CD4-positive, alpha-beta T cell (primary cell): ENCODE data around the gene SMAP2. TPM values are rescaled to one million over a fixed set of nuclear protein-coding genes. Genes with fewer than 3 reads are reported as not detected.

ENCODE experiments used
- ATAC-seq: fragments of 200-7000 bp; cut with Tn5 transposase; one replicate; pipeline ENCODE4 v1.10.0; 2022; ENCODE audit warnings: mild to moderate bottlenecking; ENCODE audit not compliant: poor library complexity
- CTCF ChIA-PET: fragments of 350-600 bp; sonication (Branson Sonifier 250); formaldehyde crosslinking; loops from one replicate; lab custom pipeline; 2021; ENCODE audit warnings: antibody characterized with exemption, inconsistent platforms; lab: Charles Lee
- POLR2A ChIA-PET: fragments of 350-600 bp; sonication (Branson Sonifier 250); formaldehyde crosslinking; loops from one replicate; lab custom pipeline; 2021; ENCODE audit warnings: antibody characterized with exemption, inconsistent platforms; lab: Charles Lee
- DNase-seq, 14 experiments: peaks; one replicate each; pipeline ENCODE4 v3.0.0-alpha.2; 2013 to 2020; ENCODE audit warnings: mixed read lengths in 2 of 14
- H3K27ac ChIP-seq, 2 donors: one replicate each; pipeline versions ENCODE4 v1.5.1 to v1.7.0; 2013; ENCODE audit warnings: low read length in 2 of 2, low read depth in 1 of 2, mild to moderate bottlenecking in 1 of 2
- H3K27me3 ChIP-seq, 2 experiments: 1 replicate in 1 of 2; 2 replicates in 1 of 2; pipeline versions ENCODE4 v1.6.1 to v1.7.0; 2013; ENCODE audit warnings: low read length in 2 of 2, control low read depth in 1 of 2, mild to moderate bottlenecking in 1 of 2, moderate library complexity in 1 of 2; ENCODE audit not compliant: insufficient read depth in 2 of 2, control insufficient read depth in 1 of 2
- H3K36me3 ChIP-seq: one replicate; pipeline ENCODE4 v1.6.1; 2013; ENCODE audit warnings: low read length, control low read depth; ENCODE audit not compliant: insufficient read depth
- H3K4me1 ChIP-seq: one replicate; pipeline ENCODE4 v1.6.1; 2013; ENCODE audit warnings: low read length, control low read depth; ENCODE audit not compliant: insufficient read depth
- H3K4me3 ChIP-seq: one replicate; pipeline ENCODE4 v1.5.1; 2013; ENCODE audit warnings: mild to moderate bottlenecking, low read length, moderate library complexity
- H3K9me3 ChIP-seq, 2 experiments: 1 replicate in 1 of 2; 2 replicates in 1 of 2; pipeline versions ENCODE4 v1.6.1 to v1.7.0; 2013; ENCODE audit warnings: low read length in 2 of 2, mild to moderate bottlenecking in 2 of 2, control low read depth in 1 of 2, moderate library complexity in 1 of 2; ENCODE audit not compliant: control insufficient read depth in 1 of 2, insufficient read depth in 1 of 2
- H3K27ac Mint-ChIP-seq: one replicate; pipeline ENCODE4 v1.8.0; 2020; ENCODE audit warnings: mixed read lengths
- H3K27me3 Mint-ChIP-seq: one replicate; pipeline ENCODE4 v1.8.0; 2021; ENCODE audit warnings: mixed read lengths
- H3K36me3 Mint-ChIP-seq: one replicate; pipeline ENCODE4 v1.8.0; 2021; ENCODE audit warnings: low read depth, mixed read lengths
- H3K4me1 Mint-ChIP-seq: one replicate; pipeline ENCODE4 v1.8.0; 2021; ENCODE audit warnings: low read depth, mixed read lengths
- H3K4me3 Mint-ChIP-seq: one replicate; pipeline ENCODE4 v1.8.0; 2020; ENCODE audit warnings: mild to moderate bottlenecking, mixed read lengths
- H3K9me3 Mint-ChIP-seq: one replicate; pipeline ENCODE4 v1.8.0; 2020; ENCODE audit warnings: mixed read lengths
- intact Hi-C, 2 experiments: fragments of 100-400 bp; cut with DNase I in 1 of 2; cut with micrococcal nuclease in 1 of 2; formaldehyde crosslinking; loops; one replicate each; pipeline versions ENCODE4 v1.15.1 to v1.9.0; 2023 to 2025; cut with DNase I, micrococcal nuclease
- total RNA-seq, 174 experiments: library from RNA in 2 of 174; stranded (reverse) in 2 of 174; gene quantifications; one replicate each; pipeline ENCODE4 v1.2.3 and lab custom pipeline; 2021 to 2026
- TF ChIP-seq, protein P1 (sequence below): fragments of 200-600 bp; IDR thresholded peaks from one replicate; pipeline ENCODE4 v1.8.0; 2022; ENCODE audit warnings: antibody characterized with exemption, mild to moderate bottlenecking

The SMAP2 gene
- total RNA-seq, 2 experiments from 2014 or later: 214 to 216 TPM

- no peaks in the 10 kb centered on the region for H3K9me3 Mint-ChIP-seq
- no peaks in the 10 kb centered on the region for H3K36me3 ChIP-seq
- H3K4me3 Mint-ChIP-seq: no peak overlapping the region
- DNase-seq: no peak
- peaks cover 0 to under 1% of the 10 kb centered on the region in 2 experiments for H3K9me3 ChIP-seq
- no peaks in the 10 kb centered on the region for H3K36me3 Mint-ChIP-seq
- H3K27me3 Mint-ChIP-seq: no peaks in the 10 kb centered on the region
- TF ChIP-seq, protein P1, sequence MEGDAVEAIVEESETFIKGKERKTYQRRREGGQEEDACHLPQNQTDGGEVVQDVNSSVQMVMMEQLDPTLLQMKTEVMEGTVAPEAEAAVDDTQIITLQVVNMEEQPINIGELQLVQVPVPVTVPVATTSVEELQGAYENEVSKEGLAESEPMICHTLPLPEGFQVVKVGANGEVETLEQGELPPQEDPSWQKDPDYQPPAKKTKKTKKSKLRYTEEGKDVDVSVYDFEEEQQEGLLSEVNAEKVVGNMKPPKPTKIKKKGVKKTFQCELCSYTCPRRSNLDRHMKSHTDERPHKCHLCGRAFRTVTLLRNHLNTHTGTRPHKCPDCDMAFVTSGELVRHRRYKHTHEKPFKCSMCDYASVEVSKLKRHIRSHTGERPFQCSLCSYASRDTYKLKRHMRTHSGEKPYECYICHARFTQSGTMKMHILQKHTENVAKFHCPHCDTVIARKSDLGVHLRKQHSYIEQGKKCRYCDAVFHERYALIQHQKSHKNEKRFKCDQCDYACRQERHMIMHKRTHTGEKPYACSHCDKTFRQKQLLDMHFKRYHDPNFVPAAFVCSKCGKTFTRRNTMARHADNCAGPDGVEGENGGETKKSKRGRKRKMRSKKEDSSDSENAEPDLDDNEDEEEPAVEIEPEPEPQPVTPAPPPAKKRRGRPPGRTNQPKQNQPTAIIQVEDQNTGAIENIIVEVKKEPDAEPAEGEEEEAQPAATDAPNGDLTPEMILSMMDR: no peak
- no peak overlapping the region for H3K27ac Mint-ChIP-seq
- ChIA-PET POLR2A (interaction anchor here (1.0 to 2.3 kb wide), 3 partner anchors 67 to 238 kb away, joined by 4 to 18 read pairs (median 13); no protein-coding TSS in a partner anchor), CTCF (interaction anchor here (1.6 to 3.8 kb wide), 7 partner anchors 21 to 258 kb away, joined by 7 to 55 read pairs (median 27); partner anchors contain the start of gene COL9A2)
- no peaks in the 10 kb centered on the region for H3K27me3 ChIP-seq
- intact Hi-C loops: loop anchor here (5.0 kb wide), 2 partner anchors 255 to 420 kb away; no protein-coding TSS in a partner anchor
- H3K27ac ChIP-seq: no peak overlapping the region
- no peak for ATAC-seq
- H3K4me1 Mint-ChIP-seq: peaks cover 32% of the 10 kb centered on the region
- no peak overlapping the region for H3K4me3 ChIP-seq
- H3K4me1 ChIP-seq: peaks cover 23% of the 10 kb centered on the region
These were observed 36.1 kb upstream of the SMAP2 start for GRCh38 chr1:40337443-40337842.

DNA sequence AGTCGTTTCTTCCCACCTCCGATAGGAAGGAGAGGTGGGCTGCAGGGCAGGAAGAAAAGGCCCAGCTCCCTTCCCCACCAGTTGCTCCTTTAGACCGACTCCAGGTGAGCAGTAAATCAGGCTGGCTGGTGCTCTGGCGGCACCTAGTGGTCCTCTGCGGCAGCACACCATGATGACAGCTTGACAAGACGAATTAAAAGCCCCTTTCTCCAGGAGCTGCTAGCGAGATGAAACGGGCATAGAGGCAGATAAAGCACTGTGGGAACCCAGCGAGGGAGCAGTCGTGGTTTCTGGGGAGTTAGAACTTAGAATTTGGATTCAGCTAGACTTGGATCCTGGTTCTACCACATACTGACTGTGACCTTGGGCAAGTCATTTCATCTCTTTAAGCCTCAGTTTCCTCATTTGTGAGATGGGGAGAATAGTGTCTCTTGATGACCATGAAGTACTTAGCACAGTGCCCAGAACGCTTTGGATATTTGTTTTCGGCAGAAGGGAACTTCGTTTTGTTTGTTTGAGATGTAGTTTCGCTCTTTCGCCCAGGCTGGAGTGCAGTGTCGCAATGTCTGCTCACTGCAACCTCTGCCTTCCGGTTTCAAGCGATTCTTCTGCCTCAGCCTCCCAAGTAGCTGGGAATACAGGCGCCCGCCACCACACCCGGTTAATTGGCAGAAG is 34.6 kb upstream of the SMAP2 start:
- Mint-ChIP-seq H3K4me3 (peak overlapping the region; percentile 2), H3K36me3 (no peaks in the 10 kb centered on the region), H3K27me3 (no peaks in the 10 kb centered on the region), H3K9me3 (no peaks in the 10 kb centered on the region), H3K4me1 (peaks cover 44% of the 10 kb centered on the region), H3K27ac (no peak overlapping the region)
- Histone ChIP-seq H3K4me1 (peaks cover 27% of the 10 kb centered on the region), H3K27me3 (no peaks in the 10 kb centered on the region), H3K27ac (no peak overlapping the region), H3K4me3 (peak overlapping the region; percentile 18), H3K9me3 (no peaks in the 10 kb centered on the region), H3K36me3 (no peaks in the 10 kb centered on the region)
- TF ChIP-seq, protein P1: peak; percentile 90
- DNase-seq: peak; percentile 83 to 94 (median 89)
- ChIA-PET CTCF (interaction anchor here (0.6 to 3.8 kb wide), 48 partner anchors 11 to 437 kb away, joined by 3 to 55 read pairs (median 5); partner anchors contain the start of genes COL9A2, MYCL, PPT1 and SMAP2), POLR2A (interaction anchor here (0.6 to 2.3 kb wide), 14 partner anchors 34 to 278 kb away, joined by 3 to 21 read pairs (median 5); partner anchors contain the start of genes RLF, SMAP2 and ZFP69B)
- intact Hi-C loops: loop anchor here (1.0 to 5.0 kb wide), 9 partner anchors 56 to 522 kb away; no protein-coding TSS in a partner anchor
- peak; percentile 99 for ATAC-seq

- Histone ChIP-seq H3K27ac (no peak overlapping the region), H3K9me3 (no peaks in the 10 kb centered on the region), H3K4me1 (peaks cover 35% of the 10 kb centered on the region), H3K27me3 (no peaks in the 10 kb centered on the region), H3K4me3 (no peak overlapping the region), H3K36me3 (no peaks in the 10 kb centered on the region)
- Mint-ChIP-seq H3K4me1 (peaks cover 52% of the 10 kb centered on the region), H3K36me3 (no peaks in the 10 kb centered on the region), H3K27ac (peak overlapping the region; percentile 11), H3K9me3 (no peaks in the 10 kb centered on the region), H3K27me3 (no peaks in the 10 kb centered on the region), H3K4me3 (peak overlapping the region; percentile 21)
- intact Hi-C loops: loop anchor here (2.0 to 5.0 kb wide), 5 partner anchors 57 to 523 kb away; no protein-coding TSS in a partner anchor
- POLR2A ChIA-PET: interaction anchor here (0.6 to 5.1 kb wide), 11 partner anchors 33 to 279 kb away, joined by 3 to 33 read pairs (median 6); partner anchors contain the start of gene SMAP2
- no peak for ATAC-seq
- no peak for DNase-seq
- CTCF ChIA-PET: interaction anchor here (0.6 to 3.8 kb wide), 42 partner anchors 10 to 438 kb away, joined by 3 to 55 read pairs (median 5); partner anchors contain the start of genes COL9A2, MYCL, PPT1 and SMAP2
- TF ChIP-seq, protein P1: no peak
These were observed 33.9 kb upstream of the SMAP2 start for GRCh38 chr1:40339420-40340323.
